Activated gamma-delta T cell (primary cell): ENCODE data around the gene ATP2C1.
"Not testable (repeated sequence)": the region's sequence is repeated elsewhere in the genome, so short reads cannot be mapped to it uniquely, and the experiment has no call there.

Source experiments
- DNase-seq: peaks from one replicate; lab custom pipeline; 2025; lab: John Stamatoyannopoulos, UW

Gene ATP2C1

GRCh38 chr3:131038326-131038725 is 144.4 kb downstream of the ATP2C1 start:
- no peak for DNase-seq

- not testable (repeated sequence) for DNase-seq
Measured at GRCh38 chr3:131042271-131042985, 148.5 kb downstream of the ATP2C1 start.

- DNase-seq = no peak
Measured at GRCh38 chr3:131047582-131047981, 153.7 kb downstream of the ATP2C1 start.

GRCh38 chr3:131048030-131048429 is 154.1 kb downstream of the ATP2C1 start:
- no peak for DNase-seq

DNA sequence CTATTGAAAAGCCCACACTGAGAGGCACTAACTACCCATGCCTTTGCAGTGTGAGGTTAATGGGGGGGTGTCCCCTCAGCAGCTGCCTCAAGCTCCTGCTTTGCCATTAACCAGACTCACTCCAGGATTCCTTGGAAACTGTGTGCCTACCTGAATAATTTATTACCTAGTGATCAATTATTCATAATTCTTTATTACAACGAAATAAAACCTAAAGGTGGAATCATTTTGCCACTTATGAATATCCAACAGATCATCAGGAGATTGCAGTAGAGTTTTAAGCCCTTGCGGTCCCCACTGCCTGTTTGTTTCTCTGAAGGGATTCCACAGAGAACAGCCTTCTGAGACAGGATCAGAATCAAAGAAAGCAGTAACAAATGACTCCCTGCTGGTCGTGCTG is 156.1 kb downstream of the ATP2C1 start:
- DNase-seq = no peak

DNA sequence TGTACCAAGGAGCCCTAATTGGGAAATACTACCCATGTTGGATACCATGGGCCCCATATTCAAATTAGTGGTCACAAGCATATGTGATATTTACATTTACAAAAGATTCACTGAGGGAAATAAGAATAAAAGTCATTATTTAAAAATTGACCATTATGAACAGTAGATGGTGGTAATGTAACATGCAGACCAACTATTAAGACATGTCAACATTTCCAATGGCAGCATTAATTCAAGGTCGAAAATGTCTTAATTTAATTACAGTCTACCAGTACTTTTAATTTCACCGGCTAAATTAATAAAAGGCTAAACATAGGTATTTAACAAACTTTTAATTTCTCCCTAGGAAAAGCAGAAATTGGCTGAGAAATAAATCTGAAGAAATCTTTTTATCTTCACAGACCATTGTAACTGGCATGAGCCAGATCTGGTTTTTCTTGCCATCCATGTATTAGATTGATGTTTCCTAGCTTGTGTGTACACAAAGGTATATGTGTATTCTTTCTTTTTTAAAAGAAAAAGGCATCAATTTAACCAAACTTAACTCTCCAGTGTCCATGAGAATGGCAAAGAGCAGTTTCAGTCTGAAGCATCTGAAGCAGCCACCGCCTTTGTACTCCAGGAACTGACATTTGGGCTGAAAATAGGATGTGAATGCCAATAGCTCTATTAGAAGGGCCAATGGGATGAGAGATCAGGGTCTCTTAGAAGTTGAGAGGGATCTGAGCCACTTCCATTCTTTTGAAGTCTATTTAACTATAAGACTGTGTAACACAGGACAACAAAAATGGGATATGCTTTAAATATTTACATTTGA is 159.4 kb downstream of the ATP2C1 start:
- no peak for DNase-seq
